ENCODE results near the gene KLC1. TPM values are rescaled to one million over a fixed set of nuclear protein-coding genes. Genes with fewer than 3 reads are reported as not detected.

The KLC1 gene
- total RNA-seq, 1 donor from 2014 or later: 163 TPM

DNA sequence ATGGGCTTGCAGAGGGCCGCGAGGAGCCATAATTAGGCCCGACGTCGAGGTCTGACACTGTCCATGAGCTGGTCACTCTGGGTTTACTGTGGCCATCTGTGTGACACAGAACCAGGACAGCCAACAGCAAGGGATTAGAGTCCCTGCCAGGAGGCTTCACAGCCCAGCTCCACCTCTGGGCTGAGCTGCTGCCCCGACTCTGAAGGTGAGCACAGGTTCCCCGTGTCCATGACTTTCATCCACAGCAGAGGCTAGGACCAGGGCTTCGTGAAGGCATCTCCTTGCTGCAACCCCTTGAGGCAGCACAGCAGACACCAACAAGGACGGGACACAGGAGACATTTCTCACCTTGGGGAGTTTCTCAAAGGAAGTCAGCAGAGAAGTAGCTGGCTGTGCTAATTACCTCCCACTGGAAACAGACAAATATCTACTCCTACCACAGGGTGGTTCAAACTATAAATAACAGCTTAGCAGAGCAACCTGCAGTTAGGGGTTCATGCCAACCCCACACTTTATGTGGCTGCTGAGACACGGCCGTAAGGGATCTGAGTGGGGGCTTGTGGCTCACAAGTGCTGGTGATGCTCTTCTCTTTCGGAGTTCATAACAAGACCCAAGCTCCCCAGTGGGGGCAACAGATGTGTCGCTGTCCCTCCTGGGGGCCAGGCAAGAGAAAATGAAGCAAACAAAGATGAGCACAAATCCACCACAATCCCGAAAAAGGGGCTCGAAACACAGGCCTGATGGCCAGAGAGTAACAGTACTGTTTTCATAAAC is 115.8 kb downstream of the KLC1 start:
- Mint-ChIP-seq H3K9me3 (no peaks in the 10 kb centered on the region), H3K27me3 (ENCODE audit: low read depth) (no peaks in the 10 kb centered on the region), H3K27ac (no peak overlapping the region)

GRCh38 chr14:103745424-103745823 is 116.4 kb downstream of the KLC1 start:
- Mint-ChIP-seq H3K36me3 (peaks cover 13% of the 10 kb centered on the region), H3K4me3 (no peak overlapping the region), H3K9me3 (no peaks in the 10 kb centered on the region), H3K27me3 (ENCODE audit: low read depth) (no peaks in the 10 kb centered on the region), H3K27ac (no peak overlapping the region), H3K4me1 (no peaks in the 10 kb centered on the region)
- DNase-seq (ENCODE audit: low spot score in 2 of 2, unreplicated experiment in 2 of 2): no peak
- TF ChIP-seq, protein P1, sequence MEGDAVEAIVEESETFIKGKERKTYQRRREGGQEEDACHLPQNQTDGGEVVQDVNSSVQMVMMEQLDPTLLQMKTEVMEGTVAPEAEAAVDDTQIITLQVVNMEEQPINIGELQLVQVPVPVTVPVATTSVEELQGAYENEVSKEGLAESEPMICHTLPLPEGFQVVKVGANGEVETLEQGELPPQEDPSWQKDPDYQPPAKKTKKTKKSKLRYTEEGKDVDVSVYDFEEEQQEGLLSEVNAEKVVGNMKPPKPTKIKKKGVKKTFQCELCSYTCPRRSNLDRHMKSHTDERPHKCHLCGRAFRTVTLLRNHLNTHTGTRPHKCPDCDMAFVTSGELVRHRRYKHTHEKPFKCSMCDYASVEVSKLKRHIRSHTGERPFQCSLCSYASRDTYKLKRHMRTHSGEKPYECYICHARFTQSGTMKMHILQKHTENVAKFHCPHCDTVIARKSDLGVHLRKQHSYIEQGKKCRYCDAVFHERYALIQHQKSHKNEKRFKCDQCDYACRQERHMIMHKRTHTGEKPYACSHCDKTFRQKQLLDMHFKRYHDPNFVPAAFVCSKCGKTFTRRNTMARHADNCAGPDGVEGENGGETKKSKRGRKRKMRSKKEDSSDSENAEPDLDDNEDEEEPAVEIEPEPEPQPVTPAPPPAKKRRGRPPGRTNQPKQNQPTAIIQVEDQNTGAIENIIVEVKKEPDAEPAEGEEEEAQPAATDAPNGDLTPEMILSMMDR (IDR thresholded peaks at IDR 0.05; ENCODE audit: unreplicated experiment): no peak

More for the DNA sequence above, 115.8 kb downstream of the KLC1 start:
- no peaks in the 10 kb centered on the region for H3K4me1 Mint-ChIP-seq
- no peak overlapping the region for H3K4me3 Mint-ChIP-seq
- TF ChIP-seq, protein P1 (IDR thresholded peaks at IDR 0.05; ENCODE audit: unreplicated experiment): no peak
- peaks cover 17% of the 10 kb centered on the region for H3K36me3 Mint-ChIP-seq
- no peak for DNase-seq (ENCODE audit: low spot score in 2 of 2, unreplicated experiment in 2 of 2)

DNA sequence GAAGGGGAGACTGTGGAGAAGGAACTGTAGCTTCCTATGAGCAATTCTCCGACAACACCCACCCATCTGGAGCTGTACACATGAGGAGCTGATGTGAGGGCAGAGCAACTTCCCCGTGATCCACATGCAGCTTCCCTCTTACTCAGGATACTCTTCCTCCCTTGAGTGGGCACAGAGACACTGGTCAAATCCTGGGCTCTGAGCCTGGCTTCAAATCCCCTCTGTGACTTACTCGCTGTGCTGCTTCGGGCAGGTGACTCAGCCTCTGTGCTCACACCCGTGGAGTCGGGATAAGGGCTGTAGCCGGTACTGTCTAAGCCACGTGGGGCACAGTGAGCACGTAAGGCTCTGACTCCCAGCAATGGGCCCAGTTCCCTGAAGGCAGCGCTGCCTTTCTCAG is 117.7 kb downstream of the KLC1 start:
- H3K27me3 Mint-ChIP-seq (ENCODE audit: low read depth): no peaks in the 10 kb centered on the region
- TF ChIP-seq, protein P1 (IDR thresholded peaks at IDR 0.05; ENCODE audit: unreplicated experiment): no peak
- H3K9me3 Mint-ChIP-seq: no peaks in the 10 kb centered on the region
- no peak overlapping the region for H3K4me3 Mint-ChIP-seq
- H3K4me1 Mint-ChIP-seq: no peaks in the 10 kb centered on the region
- peaks cover 10% of the 10 kb centered on the region for H3K36me3 Mint-ChIP-seq
- no peak for DNase-seq (ENCODE audit: low spot score in 2 of 2, unreplicated experiment in 2 of 2)
- H3K27ac Mint-ChIP-seq: no peak overlapping the region

DNA sequence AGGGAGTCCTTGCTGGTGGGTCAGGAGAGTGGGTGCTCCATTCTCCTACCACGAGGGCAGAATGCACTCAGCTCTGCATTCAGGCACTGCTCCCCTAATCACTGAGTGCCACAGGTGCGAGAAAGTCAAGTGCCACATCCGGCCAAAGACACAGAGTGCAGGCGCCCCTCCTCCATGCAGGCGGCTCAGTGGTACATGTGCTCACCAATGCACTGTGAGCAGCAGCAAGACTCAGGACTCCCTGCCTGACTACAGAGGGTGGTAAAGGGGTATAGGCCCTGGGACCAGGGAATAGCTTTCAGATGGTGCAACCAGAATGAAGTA is 119.5 kb downstream of the KLC1 start:
- H3K9me3 Mint-ChIP-seq: no peaks in the 10 kb centered on the region
- H3K4me3 Mint-ChIP-seq: no peak overlapping the region
- H3K4me1 Mint-ChIP-seq: no peaks in the 10 kb centered on the region
- TF ChIP-seq, protein P1 (IDR thresholded peaks at IDR 0.05; ENCODE audit: unreplicated experiment): no peak
- H3K27ac Mint-ChIP-seq: no peak overlapping the region
- H3K27me3 Mint-ChIP-seq (ENCODE audit: low read depth): no peaks in the 10 kb centered on the region
- no peak for DNase-seq (ENCODE audit: low spot score in 2 of 2, unreplicated experiment in 2 of 2)
- H3K36me3 Mint-ChIP-seq: peaks cover 9% of the 10 kb centered on the region

DNA sequence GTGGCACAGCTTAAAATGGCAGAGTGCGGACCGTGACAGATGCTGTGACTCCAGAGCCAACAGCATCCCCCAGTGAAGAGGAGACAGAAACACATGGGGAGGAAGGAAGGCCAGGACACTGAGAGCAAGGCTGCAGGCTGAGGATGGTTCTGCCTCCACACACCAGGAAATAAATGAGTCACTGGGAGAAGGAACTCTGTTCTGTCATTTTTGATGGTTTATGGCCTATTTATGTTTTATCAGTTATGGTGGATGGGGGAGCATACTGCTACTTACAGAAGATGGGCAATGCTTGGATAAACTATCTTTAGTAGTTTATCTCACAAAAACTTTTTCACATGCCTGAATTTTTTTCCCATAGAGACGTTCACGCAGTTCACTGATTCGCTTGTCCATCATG is 120.4 kb downstream of the KLC1 start:
- DNase-seq (ENCODE audit: low spot score in 2 of 2, unreplicated experiment in 2 of 2): no peak
- H3K27ac Mint-ChIP-seq: no peak overlapping the region
- no peaks in the 10 kb centered on the region for H3K27me3 Mint-ChIP-seq (ENCODE audit: low read depth)
- peaks cover 13% of the 10 kb centered on the region for H3K36me3 Mint-ChIP-seq
- no peaks in the 10 kb centered on the region for H3K9me3 Mint-ChIP-seq
- no peak overlapping the region for H3K4me3 Mint-ChIP-seq
- no peaks in the 10 kb centered on the region for H3K4me1 Mint-ChIP-seq
- TF ChIP-seq, protein P1 (IDR thresholded peaks at IDR 0.05; ENCODE audit: unreplicated experiment): no peak

Data from mesothelial cell of epicardium (in vitro differentiated cells).